CD4-positive, CD25-positive, alpha-beta regulatory T cell (primary cell): ENCODE data around the gene NEO1. TPM values are rescaled to one million over a fixed set of nuclear protein-coding genes. Genes with fewer than 3 reads are reported as not detected.
"Not testable (repeated sequence)": the region's sequence is repeated elsewhere in the genome, so short reads cannot be mapped to it uniquely, and the experiment has no call there.

Experiments
- ATAC-seq, 2 donors: fragments of 150-1000 bp; cut with Tn5 transposase; one replicate each; pipeline ENCODE4 v1.10.0; 2021; ENCODE audit warnings: low read depth in 2 of 2, moderate number of reproducible peaks in 2 of 2, moderate library complexity in 1 of 2
- DNase-seq, 3 donors: peaks; one replicate each; pipeline versions ENCODE4 v3.0.0 to v3.0.0-alpha.2; 2012 to 2022; ENCODE audit warnings: mixed read lengths in 1 of 3
- H3K27ac ChIP-seq: one replicate; pipeline ENCODE4 v1.7.0; 2013; ENCODE audit warnings: mild to moderate bottlenecking, low read length; ENCODE audit not compliant: insufficient read depth, poor library complexity, severe bottlenecking
- H3K27me3 ChIP-seq: one replicate; pipeline ENCODE4 v1.7.0; 2013; ENCODE audit warnings: low read length; ENCODE audit not compliant: control insufficient read depth, insufficient read depth
- H3K36me3 ChIP-seq: one replicate; pipeline ENCODE4 v1.7.0; 2013; ENCODE audit warnings: mild to moderate bottlenecking, low read length, moderate library complexity; ENCODE audit not compliant: control insufficient read depth, insufficient read depth
- H3K4me1 ChIP-seq: 2 replicates; pipeline ENCODE4 v1.7.0; 2013; ENCODE audit warnings: mild to moderate bottlenecking, low read length; ENCODE audit not compliant: insufficient read depth, control insufficient read depth, poor library complexity, severe bottlenecking
- H3K4me3 ChIP-seq: one replicate; pipeline ENCODE4 v1.7.0; 2013; ENCODE audit warnings: low read depth, mild to moderate bottlenecking, low read length, moderate library complexity
- H3K9me3 ChIP-seq, 2 experiments: 1 replicate in 1 of 2; 2 replicates in 1 of 2; pipeline ENCODE4 v1.7.0; 2013; ENCODE audit warnings: low read length in 2 of 2, mild to moderate bottlenecking in 1 of 2, moderate library complexity in 1 of 2; ENCODE audit not compliant: control insufficient read depth in 2 of 2
- H3K27ac Mint-ChIP-seq, 3 donors: one replicate each; pipeline ENCODE4 v1.8.0; 2020 to 2022; ENCODE audit warnings: mild to moderate bottlenecking in 3 of 3, mixed read lengths in 3 of 3, moderate library complexity in 2 of 3
- H3K27me3 Mint-ChIP-seq: one replicate; pipeline ENCODE4 v1.8.0; 2022; ENCODE audit warnings: mild to moderate bottlenecking, mixed read lengths
- H3K36me3 Mint-ChIP-seq: one replicate; pipeline ENCODE4 v1.8.0; 2020; ENCODE audit warnings: mixed read lengths
- H3K4me1 Mint-ChIP-seq, 4 donors: one replicate each; pipeline ENCODE4 v1.8.0; 2020 to 2022; ENCODE audit warnings: mixed read lengths in 4 of 4, mild to moderate bottlenecking in 1 of 4
- H3K4me3 Mint-ChIP-seq, 4 donors: one replicate each; pipeline ENCODE4 v1.8.0; 2020 to 2022; ENCODE audit warnings: mild to moderate bottlenecking in 4 of 4, mixed read lengths in 4 of 4, moderate library complexity in 3 of 4
- H3K9me3 Mint-ChIP-seq, 7 donors: one replicate each; pipeline ENCODE4 v1.8.0; 2020 to 2022; ENCODE audit warnings: mixed read lengths in 7 of 7, mild to moderate bottlenecking in 3 of 7, moderate library complexity in 2 of 7
- polyA plus RNA-seq, 4 donors: library from polyadenylated mRNA; unstranded; fragments of 300-500 nt; fragmentation: Illumina TruSeq; gene quantifications; one replicate each; pipeline ENCODE4 v1.2.3, GENCODE V29; 2021
- total RNA-seq: library from RNA; stranded (reverse); gene quantifications from one replicate; pipeline ENCODE4 v1.2.3, GENCODE V29; 2022

Gene NEO1
- total and polyA plus RNA-seq, 5 donors from 2014 or later = 0.45 to 2.7 (median 0.68) TPM

- Mint-ChIP-seq H3K4me3 (no peak overlapping the region), H3K9me3 (peaks cover 0 to 6% (median 4%) of the 10 kb centered on the region in 7 donors), H3K36me3 (no peaks in the 10 kb centered on the region), H3K27me3 (peaks cover 59% of the 10 kb centered on the region), H3K27ac (no peak overlapping the region), H3K4me1 (peaks cover 0 to 2% (median under 1%) of the 10 kb centered on the region in 4 donors)
- Histone ChIP-seq H3K36me3 (no peaks in the 10 kb centered on the region), H3K27ac (no peak overlapping the region), H3K9me3 (no peaks in the 10 kb centered on the region), H3K4me1 (no peaks in the 10 kb centered on the region), H3K4me3 (no peak overlapping the region), H3K27me3 (peaks cover 14% of the 10 kb centered on the region)
- DNase-seq = no peak
- no peak for ATAC-seq
Observed at GRCh38 chr15:73200339-73200738, 148.1 kb downstream of the NEO1 start.

DNA sequence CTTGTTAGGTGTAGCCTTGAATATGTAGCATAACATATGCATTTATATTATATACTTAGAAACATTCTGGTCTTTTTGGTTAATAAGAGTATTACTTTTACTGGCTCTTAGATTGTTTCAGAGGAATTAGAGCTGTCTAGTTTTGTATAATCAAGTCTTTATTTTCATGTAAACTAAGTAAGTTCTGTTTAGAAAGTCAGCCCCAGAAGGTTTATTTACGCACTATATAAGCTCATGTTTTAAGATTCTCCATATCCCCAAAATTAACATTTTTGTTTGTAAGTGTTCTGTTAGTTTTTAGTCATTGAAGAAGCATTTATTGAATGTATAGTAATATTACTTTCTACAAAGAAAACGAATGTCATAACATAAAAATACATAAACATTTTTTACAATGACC, 158.4 kb downstream of the NEO1 start:
- Mint-ChIP-seq H3K36me3 (no peaks in the 10 kb centered on the region), H3K27me3 (peaks cover 28% of the 10 kb centered on the region), H3K4me3 (no peak overlapping the region), H3K4me1 (no peaks in the 10 kb centered on the region), H3K9me3 (peaks cover 0 to 2% (median 0%) of the 10 kb centered on the region in 7 donors), H3K27ac (no peak overlapping the region)
- Histone ChIP-seq H3K27ac (no peak overlapping the region), H3K27me3 (peaks cover 2% of the 10 kb centered on the region), H3K4me3 (no peak overlapping the region), H3K4me1 (no peaks in the 10 kb centered on the region), H3K9me3 (no peaks in the 10 kb centered on the region), H3K36me3 (no peaks in the 10 kb centered on the region)
- no peak for ATAC-seq
- no peak for DNase-seq

DNA sequence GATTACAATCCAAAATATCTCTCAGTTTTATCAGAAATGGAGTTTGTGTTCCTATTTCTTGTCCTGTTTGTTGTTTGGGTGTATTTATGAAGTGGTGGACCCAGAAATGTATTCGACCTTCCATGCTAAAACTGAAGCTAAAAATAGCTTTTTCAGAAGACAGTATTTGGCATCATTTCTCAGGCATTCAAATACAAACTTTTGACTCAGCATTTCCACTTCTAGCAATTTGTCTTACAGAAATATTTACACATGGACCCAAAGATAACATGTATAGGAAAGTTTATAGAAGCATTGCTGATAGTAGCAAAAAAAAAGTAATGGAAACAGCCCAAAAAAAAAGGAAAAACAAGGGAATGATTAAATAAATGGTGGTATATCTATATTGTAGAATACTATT, 160.2 kb downstream of the NEO1 start:
- Mint-ChIP-seq H3K27me3 (peaks cover 20% of the 10 kb centered on the region), H3K36me3 (no peaks in the 10 kb centered on the region), H3K9me3 (peaks cover 0 to 6% (median 0%) of the 10 kb centered on the region in 7 donors), H3K27ac (no peak overlapping the region), H3K4me1 (no peaks in the 10 kb centered on the region), H3K4me3 (no peak overlapping the region)
- H3K4me1 ChIP-seq = no peaks in the 10 kb centered on the region
- H3K9me3 ChIP-seq = no peaks in the 10 kb centered on the region
- H3K27me3 ChIP-seq = no peaks in the 10 kb centered on the region
- no peak overlapping the region for H3K27ac ChIP-seq
- ATAC-seq (no peak), DNase-seq (no peak)
- no peaks in the 10 kb centered on the region for H3K36me3 ChIP-seq
- H3K4me3 ChIP-seq = no peak overlapping the region

DNA sequence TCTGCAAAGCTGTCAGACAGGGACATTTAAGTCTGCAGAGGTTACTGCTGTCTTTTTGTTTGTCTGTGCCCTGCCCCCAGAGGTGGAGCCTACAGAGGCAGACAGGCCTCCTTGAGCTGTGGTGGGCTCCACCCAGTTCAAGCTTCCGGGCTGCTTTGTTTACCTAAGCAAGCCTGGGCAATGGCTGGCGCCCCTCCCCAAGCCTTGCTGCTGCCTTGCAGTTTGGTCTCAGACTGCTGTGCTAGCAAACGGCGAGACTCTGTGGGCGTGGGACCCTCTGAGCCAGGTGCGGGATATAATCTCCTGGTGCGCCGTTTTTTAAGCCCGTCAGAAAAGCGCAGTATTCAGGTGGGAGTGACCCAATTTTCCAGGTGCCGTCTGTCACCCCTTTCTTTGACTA, 169.2 kb downstream of the NEO1 start:
- not testable (repeated sequence) for DNase-seq, H3K27me3 ChIP-seq, H3K4me1 ChIP-seq, H3K9me3 ChIP-seq, H3K4me3 ChIP-seq, H3K9me3 Mint-ChIP-seq, H3K36me3 Mint-ChIP-seq, H3K4me1 Mint-ChIP-seq, H3K36me3 ChIP-seq, H3K27ac ChIP-seq, H3K4me3 Mint-ChIP-seq, ATAC-seq, H3K27ac Mint-ChIP-seq
- peaks cover 12% of the 10 kb centered on the region for H3K27me3 Mint-ChIP-seq

GRCh38 chr15:73225358-73226015, 173.2 kb downstream of the NEO1 start:
- DNase-seq (peak in 2 of 3 donors; percentile 0 to 33), ATAC-seq (peak in 1 of 2 donors; percentile 31)
- H3K4me1 ChIP-seq = no peaks in the 10 kb centered on the region
- H3K4me1 Mint-ChIP-seq = peaks cover 0 to 7% (median 2%) of the 10 kb centered on the region in 4 donors
- H3K36me3 Mint-ChIP-seq = no peaks in the 10 kb centered on the region
- H3K9me3 ChIP-seq = no peaks in the 10 kb centered on the region
- H3K27me3 Mint-ChIP-seq = peaks cover 12% of the 10 kb centered on the region
- H3K36me3 ChIP-seq = no peaks in the 10 kb centered on the region
- H3K27me3 ChIP-seq = peaks cover 2% of the 10 kb centered on the region
- H3K4me3 ChIP-seq = no peak overlapping the region
- H3K4me3 Mint-ChIP-seq = no peak overlapping the region
- no peak overlapping the region for H3K27ac Mint-ChIP-seq
- H3K27ac ChIP-seq = no peak overlapping the region
- H3K9me3 Mint-ChIP-seq = peaks cover 0 to 3% (median 0%) of the 10 kb centered on the region in 7 donors

DNA sequence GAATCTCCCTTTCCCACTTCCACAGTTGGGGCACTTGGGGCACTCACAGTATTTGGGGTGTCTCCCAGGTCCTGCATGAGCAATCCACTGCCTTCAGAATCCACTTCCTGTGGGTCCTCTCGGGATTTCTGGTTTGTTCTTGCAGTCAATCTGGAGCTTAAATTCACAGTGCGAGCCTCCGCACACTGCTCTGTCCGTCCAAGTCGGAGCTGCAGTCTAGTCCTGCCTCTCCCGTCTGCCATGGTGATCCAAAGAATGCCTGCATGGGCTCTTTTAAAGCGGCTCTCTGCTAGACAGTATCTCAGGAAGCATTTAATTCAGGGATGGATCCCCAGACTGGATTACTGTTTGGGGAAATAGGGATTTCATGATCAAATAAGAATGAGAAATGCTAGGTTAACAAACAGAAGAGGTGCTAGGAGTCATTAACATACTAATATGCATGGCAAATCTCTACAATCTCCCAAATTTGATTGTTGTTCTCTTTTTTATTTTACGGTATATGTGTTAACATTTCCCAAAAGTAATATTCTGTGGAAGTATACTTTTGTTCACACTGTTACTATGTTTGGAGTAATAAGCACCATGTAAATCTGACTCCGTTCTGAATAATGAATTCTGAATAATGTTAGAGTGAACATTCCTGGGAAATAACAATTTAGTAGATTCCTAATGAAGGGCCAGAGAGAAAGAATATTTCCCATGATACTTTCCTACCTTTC, 174.0 kb downstream of the NEO1 start:
- Histone ChIP-seq H3K9me3 (no peaks in the 10 kb centered on the region), H3K4me1 (no peaks in the 10 kb centered on the region), H3K4me3 (no peak overlapping the region), H3K27me3 (peaks cover 2% of the 10 kb centered on the region), H3K27ac (no peak overlapping the region), H3K36me3 (no peaks in the 10 kb centered on the region)
- Mint-ChIP-seq H3K36me3 (no peaks in the 10 kb centered on the region), H3K9me3 (peaks cover 0 to 3% (median 0%) of the 10 kb centered on the region in 7 donors), H3K4me3 (no peak overlapping the region), H3K4me1 (peaks cover 0 to 7% (median 2%) of the 10 kb centered on the region in 4 donors), H3K27me3 (peaks cover 10% of the 10 kb centered on the region), H3K27ac (peak overlapping the region in 1 of 3 donors; percentile 54)
- ATAC-seq (no peak), DNase-seq (no peak)

GRCh38 chr15:73227433-73228056, 175.3 kb downstream of the NEO1 start:
- Mint-ChIP-seq H3K4me3 (no peak overlapping the region), H3K9me3 (peaks cover 0 to 3% (median 0%) of the 10 kb centered on the region in 7 donors), H3K4me1 (peaks cover 0 to 5% (median 2%) of the 10 kb centered on the region in 4 donors), H3K27ac (no peak overlapping the region), H3K27me3 (peaks cover 8% of the 10 kb centered on the region), H3K36me3 (peaks cover 4% of the 10 kb centered on the region)
- Histone ChIP-seq H3K9me3 (no peaks in the 10 kb centered on the region), H3K4me3 (no peak overlapping the region), H3K36me3 (no peaks in the 10 kb centered on the region), H3K27me3 (peaks cover 2% of the 10 kb centered on the region), H3K4me1 (no peaks in the 10 kb centered on the region), H3K27ac (no peak overlapping the region)
- ATAC-seq (no peak), DNase-seq (no peak)
